K562 (cell line): ENCODE results near the gene GCN1.

Source experiments
- HDAC2 ChIP-seq: fragments of 450-650 bp; IDR thresholded peaks from 2 replicates; pipeline ENCODE4 v1.6.1; 2016; ENCODE audit warnings: mild to moderate bottlenecking
- MYNN ChIP-seq, 2 experiments: sonication (generic); formaldehyde crosslinking in 1 of 2; IDR thresholded peaks; 2 replicates each; pipeline versions ENCODE4 v1.5.0 to v1.6.1; 2016 to 2020; ENCODE audit warnings: antibody characterized with exemption in 1 of 2, missing genetic modification reagents in 1 of 2
- NONO ChIP-seq, 2 experiments: fragments of 200-400 bp in 1 of 2; fragments of 450-650 bp in 1 of 2; formaldehyde crosslinking in 1 of 2; IDR thresholded peaks; 2 replicates each; pipeline ENCODE4 v1.6.1; 2017; ENCODE audit warnings: low read depth in 2 of 2, mild to moderate bottlenecking in 2 of 2, moderate library complexity in 2 of 2, low read length in 1 of 2
- RCOR1 ChIP-seq, 2 experiments: IDR thresholded peaks; 2 replicates each; pipeline ENCODE4 v1.6.1; 2012; ENCODE audit warnings: low read depth in 2 of 2, low read length in 2 of 2, borderline replicate concordance in 1 of 2, improper control_type of control experiment in 1 of 2
- RNF2 ChIP-seq: sonication (generic); IDR thresholded peaks from 2 replicates; pipeline ENCODE4 v1.6.1; 2016
- SAP30 ChIP-seq: fragments of 200-600 bp; sonication (generic); IDR thresholded peaks from 2 replicates; pipeline ENCODE4 v1.6.1; 2012; ENCODE audit warnings: borderline replicate concordance, low read depth, mild to moderate bottlenecking, moderate library complexity, low read length, control low read depth, inconsistent platforms; ENCODE audit not compliant: insufficient read depth, poor library complexity, severe bottlenecking
- SIRT6 ChIP-seq: IDR thresholded peaks from one replicate; pipeline ENCODE4 v1.6.1; 2012; ENCODE audit warnings: low read depth, mild to moderate bottlenecking, control low read depth, inconsistent platforms, low read length, moderate library complexity

GRCh38 chr12:120078868-120079267 lies 115.6 kb downstream of the GCN1 start:
- no peak for TF ChIP-seq MYNN (IDR thresholded peaks at IDR 0.05)
- no peak for TF ChIP-seq MYNN (CRISPR knock-in tag; IDR thresholded peaks at IDR 0.05)
- TF ChIP-seq SIRT6 = no peak
- no peak for TF ChIP-seq RCOR1 (IDR thresholded peaks at IDR 0.05; ENCODE audit: borderline replicate concordance in 1 of 2, low read depth in 2 of 2, low read length in 2 of 2)
- TF ChIP-seq SAP30 = no peak
- no peak for TF ChIP-seq RNF2
- no peak for TF ChIP-seq NONO (IDR thresholded peaks at IDR 0.05; ENCODE audit: low read depth in 2 of 2, low read length in 1 of 2)
- no peak for TF ChIP-seq HDAC2
